ENCODE measurements around the gene CCDC167. TPM values are rescaled to one million over a fixed set of nuclear protein-coding genes. Genes with fewer than 3 reads are reported as not detected.

CCDC167 gene
- total RNA-seq, 2 experiments from 2014 or later: 7.3 to 8.0 TPM

- Histone ChIP-seq H3K9me3 (ENCODE audit: control insufficient read depth in 1 of 2, insufficient read depth in 1 of 2, low read length in 2 of 2) (no peaks in the 10 kb centered on the region), H3K27ac (ENCODE audit: low read depth in 1 of 2, low read length in 2 of 2) (peak overlapping the region; percentile 93 to 100), H3K27me3 (ENCODE audit: control insufficient read depth in 1 of 2, insufficient read depth in 2 of 2, low read length in 2 of 2) (no peaks in the 10 kb centered on the region), H3K4me3 (ENCODE audit: low read length) (peak overlapping the region; percentile 64), H3K4me1 (ENCODE audit: insufficient read depth, low read length) (peaks cover 95% of the 10 kb centered on the region), H3K36me3 (ENCODE audit: insufficient read depth, low read length) (no peaks in the 10 kb centered on the region)
- Mint-ChIP-seq H3K27me3 (no peaks in the 10 kb centered on the region), H3K9me3 (no peaks in the 10 kb centered on the region), H3K27ac (peak overlapping the region; percentile 97), H3K36me3 (ENCODE audit: low read depth) (peaks cover 17% of the 10 kb centered on the region), H3K4me3 (peak overlapping the region; percentile 65), H3K4me1 (ENCODE audit: low read depth) (peaks cover 89% of the 10 kb centered on the region)
- ATAC-seq (ENCODE audit: poor library complexity) (no peak), DNase-seq (peak in 8 of 14 experiments; percentile 31 to 66 (median 46))
- TF ChIP-seq CTCF (IDR thresholded peaks at IDR 0.05): no peak
- CTCF ChIA-PET: interaction anchor here (0.6 to 0.8 kb wide), 2 partner anchors 9 to 13 kb away, joined by 3 to 5 read pairs; no protein-coding TSS in a partner anchor
- intact Hi-C loops (cut with DNase I, micrococcal nuclease): loop anchor here in 1 of 2 experiments (5.0 kb wide), 1 partner anchor 308 kb away; no protein-coding TSS in a partner anchor
- POLR2A ChIA-PET: interaction anchor here (7.2 kb wide), 1 partner anchor 10 kb away, joined by 330 read pairs; the partner anchor contains the start of gene CCDC167
These were observed 14.7 kb upstream of the CCDC167 start for GRCh38 chr6:37514321-37514771.

GRCh38 chr6:37513576-37513975, 13.9 kb upstream of the CCDC167 start:
- ChIA-PET POLR2A (interaction anchor here (7.2 kb wide), 1 partner anchor 10 kb away, joined by 330 read pairs; the partner anchor contains the start of gene CCDC167), CTCF (no interaction called here)
- Mint-ChIP-seq H3K27ac (peak overlapping the region; percentile 97), H3K27me3 (no peaks in the 10 kb centered on the region), H3K36me3 (ENCODE audit: low read depth) (peaks cover 9% of the 10 kb centered on the region), H3K4me3 (peak overlapping the region; percentile 23), H3K9me3 (no peaks in the 10 kb centered on the region), H3K4me1 (ENCODE audit: low read depth) (peaks cover 89% of the 10 kb centered on the region)
- DNase-seq (no peak), ATAC-seq (ENCODE audit: poor library complexity) (no peak)
- H3K9me3 ChIP-seq (ENCODE audit: control insufficient read depth in 1 of 2, insufficient read depth in 1 of 2, low read length in 2 of 2): no peaks in the 10 kb centered on the region
- no peak for TF ChIP-seq CTCF (IDR thresholded peaks at IDR 0.05)
- intact Hi-C loops (cut with DNase I, micrococcal nuclease): loop anchor here in 1 of 2 experiments (5.0 kb wide), 1 partner anchor 309 kb away; no protein-coding TSS in a partner anchor
- no peak overlapping the region for H3K4me3 ChIP-seq (ENCODE audit: low read length)
- H3K4me1 ChIP-seq (ENCODE audit: insufficient read depth, low read length): peaks cover 95% of the 10 kb centered on the region
- no peaks in the 10 kb centered on the region for H3K27me3 ChIP-seq (ENCODE audit: control insufficient read depth in 1 of 2, insufficient read depth in 2 of 2, low read length in 2 of 2)
- H3K36me3 ChIP-seq (ENCODE audit: insufficient read depth, low read length): no peaks in the 10 kb centered on the region
- peak overlapping the region; percentile 93 to 100 for H3K27ac ChIP-seq (ENCODE audit: low read depth in 1 of 2, low read length in 2 of 2)

DNA sequence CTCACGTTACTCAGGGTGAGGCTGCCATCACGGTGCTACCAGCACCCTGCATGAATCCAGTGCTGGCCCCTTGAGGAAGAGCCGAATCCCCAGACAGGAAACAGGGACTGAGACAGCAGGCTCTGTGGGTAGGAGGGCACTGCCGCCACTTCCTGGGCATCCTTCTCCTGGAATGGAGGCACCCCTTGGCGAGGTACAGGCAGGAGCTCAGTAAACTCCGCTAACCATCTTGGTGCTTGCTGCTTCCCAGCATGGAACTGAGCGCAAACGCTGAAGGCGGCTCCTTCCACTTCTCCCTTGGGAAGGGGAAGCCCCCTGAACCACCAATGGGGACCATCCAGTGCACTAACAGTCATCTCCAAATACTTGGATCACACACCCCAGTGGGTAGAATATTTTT, 13.5 kb upstream of the CCDC167 start:
- DNase-seq: no peak
- Mint-ChIP-seq H3K36me3 (ENCODE audit: low read depth) (peaks cover 7% of the 10 kb centered on the region), H3K27ac (peak overlapping the region; percentile 97), H3K4me3 (no peak overlapping the region), H3K27me3 (no peaks in the 10 kb centered on the region), H3K4me1 (ENCODE audit: low read depth) (peaks cover 89% of the 10 kb centered on the region), H3K9me3 (no peaks in the 10 kb centered on the region)
- H3K4me3 ChIP-seq (ENCODE audit: low read length): no peak overlapping the region
- no peaks in the 10 kb centered on the region for H3K36me3 ChIP-seq (ENCODE audit: insufficient read depth, low read length)
- TF ChIP-seq CTCF (IDR thresholded peaks at IDR 0.05): no peak
- CTCF ChIA-PET: no interaction called here
- intact Hi-C loops (cut with DNase I, micrococcal nuclease): loop anchor here in 1 of 2 experiments (5.0 kb wide), 1 partner anchor 309 kb away; no protein-coding TSS in a partner anchor
- no peaks in the 10 kb centered on the region for H3K9me3 ChIP-seq (ENCODE audit: control insufficient read depth in 1 of 2, insufficient read depth in 1 of 2, low read length in 2 of 2)
- peaks cover 95% of the 10 kb centered on the region for H3K4me1 ChIP-seq (ENCODE audit: insufficient read depth, low read length)
- POLR2A ChIA-PET: interaction anchor here (7.2 kb wide), 1 partner anchor 9 kb away, joined by 330 read pairs; the partner anchor contains the start of gene CCDC167
- peak overlapping the region; percentile 93 to 100 for H3K27ac ChIP-seq (ENCODE audit: low read depth in 1 of 2, low read length in 2 of 2)
- H3K27me3 ChIP-seq (ENCODE audit: control insufficient read depth in 1 of 2, insufficient read depth in 2 of 2, low read length in 2 of 2): no peaks in the 10 kb centered on the region
- ATAC-seq (ENCODE audit: poor library complexity): no peak
